A673 (cell line): ENCODE measurements around the gene UNC79. TPM values are rescaled to one million over a fixed set of nuclear protein-coding genes. Genes with fewer than 3 reads are reported as not detected.

Experiments used
- BruUV-seq: library from RNA; stranded (reverse); fragments of 400-500 nt; replicated peaks from 2 replicates; lab custom pipeline; 2021; lab: Mats Ljungman, UMichigan
- CTCF ChIA-PET: fragments of 300-600 bp; sonication (Branson Sonifier 250); formaldehyde crosslinking; loops from one replicate; lab custom pipeline; 2022; ENCODE audit warnings: antibody characterized with exemption; lab: Charles Lee
- POLR2A ChIA-PET: fragments of 300-600 bp; sonication (Branson Sonifier 250); formaldehyde crosslinking; loops from one replicate; lab custom pipeline; 2022; ENCODE audit warnings: antibody characterized with exemption; ENCODE audit not compliant: low non-redundant PET; lab: Charles Lee
- DNase-seq: peaks from one replicate; pipeline ENCODE4 v3.0.0-alpha.2; 2015; ENCODE audit warnings: low spot score
- H3K27ac ChIP-seq: fragments of 200-600 bp; sonication (generic); 2 replicates; pipeline ENCODE4 v1.5.1; 2016; ENCODE audit warnings: mixed run types, low read depth, mild to moderate bottlenecking, mixed read lengths, antibody characterized with exemption, low read length; ENCODE audit not compliant: poor library complexity, severe bottlenecking
- H3K27me3 ChIP-seq: fragments of 200-600 bp; sonication (generic); replicated peaks from 2 replicates; pipeline ENCODE4 v1.6.1; 2017; ENCODE audit warnings: mixed run types, low read depth, mild to moderate bottlenecking, mixed read lengths, antibody characterized with exemption, low read length; ENCODE audit not compliant: insufficient read depth, poor library complexity
- H3K36me3 ChIP-seq: fragments of 200-600 bp; sonication (generic); 2 replicates; pipeline ENCODE4 v1.6.1; 2016; ENCODE audit warnings: mixed run types, mild to moderate bottlenecking, mixed read lengths, antibody characterized with exemption, low read length; ENCODE audit not compliant: insufficient read depth, poor library complexity, severe bottlenecking
- H3K4me1 ChIP-seq: fragments of 200-600 bp; sonication (generic); 2 replicates; pipeline ENCODE4 v1.6.1; 2017; ENCODE audit warnings: mixed run types, mild to moderate bottlenecking, mixed read lengths, antibody characterized with exemption, low read length; ENCODE audit not compliant: insufficient read depth, poor library complexity, severe bottlenecking
- H3K4me3 ChIP-seq: fragments of 200-600 bp; sonication (generic); 2 replicates; pipeline ENCODE4 v1.5.1; 2016; ENCODE audit warnings: low read depth, mixed run types, mild to moderate bottlenecking, mixed read lengths, low read length; ENCODE audit not compliant: poor library complexity, severe bottlenecking
- H3K9me3 ChIP-seq: fragments of 200-600 bp; sonication (generic); 2 replicates; pipeline ENCODE4 v1.6.1; 2016; ENCODE audit warnings: mixed run types, low read depth, mild to moderate bottlenecking, mixed read lengths, antibody characterized with exemption, low read length; ENCODE audit not compliant: poor library complexity, severe bottlenecking
- CTCF ChIP-seq: fragments of 300-800, 200-600 bp; sonication (generic); conservative IDR thresholded peaks from 2 replicates; pipeline ENCODE4 v1.5.1; 2017; ENCODE audit warnings: low read depth, mild to moderate bottlenecking, antibody characterized with exemption, low read length, moderate library complexity, mixed read lengths
- EZH2 ChIP-seq: fragments of 200-600 bp; sonication (generic); IDR thresholded peaks from 2 replicates; pipeline ENCODE4 v1.6.1; 2017; ENCODE audit warnings: borderline replicate concordance, low read depth, mild to moderate bottlenecking, mixed read lengths, antibody characterized with exemption, low read length; ENCODE audit not compliant: poor library complexity, severe bottlenecking
- intact Hi-C: fragments of 100-400 bp; cut with micrococcal nuclease; formaldehyde crosslinking; loops from one replicate; pipeline ENCODE4 v1.10.0; 2022; ENCODE audit not compliant: unreplicated experiment
- total RNA-seq: library from RNA; stranded (reverse); gene quantifications from 2 replicates; pipeline ENCODE4 v1.2.3, GENCODE V29; 2021

The UNC79 gene
- total RNA-seq, 1 experiment from 2014 or later: 0.15 TPM

GRCh38 chr14:93582516-93582915, 151.8 kb downstream of the UNC79 start:
- ChIA-PET CTCF (no interaction called here), POLR2A (no interaction called here)
- no peak for DNase-seq
- no peak for TF ChIP-seq EZH2
- TF ChIP-seq CTCF: no peak
- H3K27ac ChIP-seq: no peak overlapping the region
- H3K36me3 ChIP-seq: no peaks in the 10 kb centered on the region
- no peak overlapping the region for H3K4me3 ChIP-seq
- no peaks in the 10 kb centered on the region for H3K4me1 ChIP-seq
- intact Hi-C loops: no loop called here
- H3K9me3 ChIP-seq: no peaks in the 10 kb centered on the region
- H3K27me3 ChIP-seq: peaks cover 74% of the 10 kb centered on the region
- BruUV-seq: no TSS peak

- Histone ChIP-seq H3K27me3 (peaks cover 66% of the 10 kb centered on the region), H3K4me3 (no peak overlapping the region), H3K27ac (no peak overlapping the region), H3K36me3 (no peaks in the 10 kb centered on the region), H3K9me3 (no peaks in the 10 kb centered on the region), H3K4me1 (no peaks in the 10 kb centered on the region)
- DNase-seq: no peak
- ChIA-PET CTCF (no interaction called here), POLR2A (no interaction called here)
- TF ChIP-seq CTCF: no peak
- TF ChIP-seq EZH2: no peak
- BruUV-seq: no TSS peak
- intact Hi-C loops: no loop called here
Measured at GRCh38 chr14:93587330-93587729, 156.6 kb downstream of the UNC79 start.

- Histone ChIP-seq H3K4me3 (no peak overlapping the region), H3K9me3 (no peaks in the 10 kb centered on the region), H3K27ac (no peak overlapping the region), H3K27me3 (peaks cover 60% of the 10 kb centered on the region), H3K4me1 (no peaks in the 10 kb centered on the region), H3K36me3 (no peaks in the 10 kb centered on the region)
- no TSS peak for BruUV-seq
- TF ChIP-seq EZH2: no peak
- CTCF ChIA-PET: no interaction called here
- no peak for DNase-seq
- intact Hi-C loops: no loop called here
- POLR2A ChIA-PET: no interaction called here
Measured at GRCh38 chr14:93591506-93591905, 160.8 kb downstream of the UNC79 start.

GRCh38 chr14:93592786-93593185, 162.0 kb downstream of the UNC79 start:
- ChIA-PET CTCF (no interaction called here), POLR2A (no interaction called here)
- H3K36me3 ChIP-seq: no peaks in the 10 kb centered on the region
- DNase-seq: no peak
- no peak overlapping the region for H3K27ac ChIP-seq
- H3K4me3 ChIP-seq: no peak overlapping the region
- H3K9me3 ChIP-seq: no peaks in the 10 kb centered on the region
- intact Hi-C loops: no loop called here
- TF ChIP-seq CTCF (no peak), EZH2 (no peak)
- no peaks in the 10 kb centered on the region for H3K4me1 ChIP-seq
- H3K27me3 ChIP-seq: peaks cover 48% of the 10 kb centered on the region
- no TSS peak for BruUV-seq
